HEK293 (cell line): ENCODE results near the gene IZUMO1.

Experiments used
- GLIS1 ChIP-seq: fragments of 450-650 bp; formaldehyde crosslinking; IDR thresholded peaks from 2 replicates; pipeline ENCODE4 v1.5.1; 2016; ENCODE audit warnings: missing biosample characterization, missing genetic modification characterization
- HOXD13 ChIP-seq: sonication (generic); formaldehyde crosslinking; IDR thresholded peaks from 2 replicates; pipeline ENCODE4 v1.8.0; 2022; ENCODE audit warnings: missing genetic modification reagents, borderline replicate concordance
- IKZF3 ChIP-seq: fragments of 450-650 bp; IDR thresholded peaks from 2 replicates; pipeline ENCODE4 v1.5.0; 2018; ENCODE audit warnings: missing biosample characterization, mild to moderate bottlenecking, missing genetic modification characterization, moderate library complexity
- OSR2 ChIP-seq: fragments of 450-650 bp; formaldehyde crosslinking; IDR thresholded peaks from 2 replicates; pipeline ENCODE4 v1.5.1; 2016; ENCODE audit warnings: missing biosample characterization, missing genetic modification characterization
- ZBTB17 ChIP-seq: fragments of 450-650 bp; formaldehyde crosslinking; IDR thresholded peaks from 2 replicates; pipeline ENCODE4 v1.5.1; 2016; ENCODE audit warnings: missing biosample characterization, missing genetic modification characterization
- ZNF138 ChIP-seq: fragments of 450-650 bp; formaldehyde crosslinking; IDR thresholded peaks from 2 replicates; pipeline ENCODE4 v1.5.1; 2016; ENCODE audit warnings: missing biosample characterization, missing genetic modification characterization, borderline replicate concordance
- ZNF140 ChIP-seq: fragments of 450-650 bp; formaldehyde crosslinking; IDR thresholded peaks from 2 replicates; pipeline ENCODE4 v1.5.1; 2016; ENCODE audit warnings: missing biosample characterization, missing genetic modification characterization
- ZNF148 ChIP-seq: fragments of 450-650 bp; formaldehyde crosslinking; IDR thresholded peaks from 2 replicates; pipeline ENCODE4 v1.5.0; 2017; ENCODE audit warnings: missing biosample characterization, missing genetic modification characterization, borderline replicate concordance
- ZNF169 ChIP-seq: fragments of 450-650 bp; formaldehyde crosslinking; IDR thresholded peaks from 2 replicates; pipeline ENCODE4 v1.5.1; 2016; ENCODE audit warnings: missing biosample characterization, missing genetic modification characterization
- ZNF248 ChIP-seq: fragments of 450-650 bp; formaldehyde crosslinking; IDR thresholded peaks from 2 replicates; pipeline ENCODE4 v1.5.1; 2017; ENCODE audit warnings: missing biosample characterization, missing genetic modification characterization
- ZNF274 ChIP-seq, 2 experiments: fragments of 200-500 bp in 1 of 2; fragments of 450-650 bp in 1 of 2; sonication (Bioruptor generic) in 1 of 2; formaldehyde crosslinking in 1 of 2; IDR thresholded peaks; 2 replicates each; pipeline versions ENCODE4 v1.5.1 to v1.6.1; 2014 to 2016; ENCODE audit warnings: borderline replicate concordance in 1 of 2, inconsistent platforms in 1 of 2, low read length in 1 of 2, missing biosample characterization in 1 of 2, missing genetic modification characterization in 1 of 2
- ZNF324 ChIP-seq: fragments of 450-650 bp; formaldehyde crosslinking; IDR thresholded peaks from 2 replicates; pipeline ENCODE4 v1.5.1; 2016; ENCODE audit warnings: missing biosample characterization, missing genetic modification characterization
- ZNF366 ChIP-seq: fragments of 450-650 bp; formaldehyde crosslinking; conservative IDR thresholded peaks from 2 replicates; pipeline ENCODE4 v1.5.1; 2016; ENCODE audit warnings: missing biosample characterization, missing genetic modification characterization
- ZNF394 ChIP-seq: fragments of 450-650 bp; formaldehyde crosslinking; IDR thresholded peaks from 2 replicates; pipeline ENCODE4 v1.5.1; 2016; ENCODE audit warnings: missing biosample characterization, missing genetic modification characterization, mild to moderate bottlenecking, moderate library complexity, borderline replicate concordance
- ZNF426 ChIP-seq: fragments of 450-650 bp; formaldehyde crosslinking; IDR thresholded peaks from 2 replicates; pipeline ENCODE4 v1.5.1; 2017; ENCODE audit warnings: missing biosample characterization, missing genetic modification characterization, mild to moderate bottlenecking, inconsistent platforms, moderate library complexity
- ZNF48 ChIP-seq: fragments of 450-650 bp; formaldehyde crosslinking; IDR thresholded peaks from 2 replicates; pipeline ENCODE4 v1.5.1; 2016; ENCODE audit warnings: missing biosample characterization, missing genetic modification characterization
- ZNF488 ChIP-seq: fragments of 450-650 bp; formaldehyde crosslinking; IDR thresholded peaks from 2 replicates; pipeline ENCODE4 v1.5.1; 2016; ENCODE audit warnings: missing biosample characterization, missing genetic modification characterization
- ZNF544 ChIP-seq: fragments of 450-650 bp; formaldehyde crosslinking; IDR thresholded peaks from 2 replicates; pipeline ENCODE4 v1.5.0; 2017; ENCODE audit warnings: missing biosample characterization, missing genetic modification characterization
- ZNF558 ChIP-seq: fragments of 450-650 bp; formaldehyde crosslinking; IDR thresholded peaks from 2 replicates; pipeline ENCODE4 v1.5.1; 2016; ENCODE audit warnings: missing biosample characterization, missing genetic modification characterization
- ZNF626 ChIP-seq: fragments of 450-650 bp; sonication (Bioruptor Pico); formaldehyde crosslinking; IDR thresholded peaks from 2 replicates; pipeline ENCODE4 v1.5.1; 2018; ENCODE audit warnings: missing biosample characterization, missing genetic modification characterization, inconsistent platforms
- ZNF768 ChIP-seq: fragments of 450-650 bp; formaldehyde crosslinking; IDR thresholded peaks from 2 replicates; pipeline ENCODE4 v1.5.1; 2018; ENCODE audit warnings: missing biosample characterization, mild to moderate bottlenecking, missing genetic modification characterization
- ZSCAN18 ChIP-seq: fragments of 450-650 bp; formaldehyde crosslinking; IDR thresholded peaks from 2 replicates; pipeline ENCODE4 v1.5.1; 2016; ENCODE audit warnings: missing biosample characterization, missing genetic modification characterization
- ZSCAN30 ChIP-seq: fragments of 450-650 bp; IDR thresholded peaks from 2 replicates; pipeline ENCODE4 v1.5.1; 2018; ENCODE audit warnings: missing biosample characterization, mild to moderate bottlenecking, missing genetic modification characterization, moderate library complexity
- TF ChIP-seq, protein P1 (sequence below): fragments of 450-650 bp; formaldehyde crosslinking; conservative IDR thresholded peaks from 2 replicates; pipeline ENCODE4 v1.5.1; 2016; ENCODE audit warnings: low read depth, missing biosample characterization, missing genetic modification characterization
- TF ChIP-seq, protein P2 (sequence below): fragments of 450-650 bp; formaldehyde crosslinking; IDR thresholded peaks from 2 replicates; pipeline ENCODE4 v1.5.1; 2017; ENCODE audit warnings: missing biosample characterization, missing genetic modification characterization
- TF ChIP-seq, protein P3 (sequence below): fragments of 450-650 bp; formaldehyde crosslinking; IDR thresholded peaks from 2 replicates; pipeline ENCODE4 v1.5.1; 2016; ENCODE audit warnings: missing biosample characterization, missing genetic modification characterization

Gene IZUMO1

DNA sequence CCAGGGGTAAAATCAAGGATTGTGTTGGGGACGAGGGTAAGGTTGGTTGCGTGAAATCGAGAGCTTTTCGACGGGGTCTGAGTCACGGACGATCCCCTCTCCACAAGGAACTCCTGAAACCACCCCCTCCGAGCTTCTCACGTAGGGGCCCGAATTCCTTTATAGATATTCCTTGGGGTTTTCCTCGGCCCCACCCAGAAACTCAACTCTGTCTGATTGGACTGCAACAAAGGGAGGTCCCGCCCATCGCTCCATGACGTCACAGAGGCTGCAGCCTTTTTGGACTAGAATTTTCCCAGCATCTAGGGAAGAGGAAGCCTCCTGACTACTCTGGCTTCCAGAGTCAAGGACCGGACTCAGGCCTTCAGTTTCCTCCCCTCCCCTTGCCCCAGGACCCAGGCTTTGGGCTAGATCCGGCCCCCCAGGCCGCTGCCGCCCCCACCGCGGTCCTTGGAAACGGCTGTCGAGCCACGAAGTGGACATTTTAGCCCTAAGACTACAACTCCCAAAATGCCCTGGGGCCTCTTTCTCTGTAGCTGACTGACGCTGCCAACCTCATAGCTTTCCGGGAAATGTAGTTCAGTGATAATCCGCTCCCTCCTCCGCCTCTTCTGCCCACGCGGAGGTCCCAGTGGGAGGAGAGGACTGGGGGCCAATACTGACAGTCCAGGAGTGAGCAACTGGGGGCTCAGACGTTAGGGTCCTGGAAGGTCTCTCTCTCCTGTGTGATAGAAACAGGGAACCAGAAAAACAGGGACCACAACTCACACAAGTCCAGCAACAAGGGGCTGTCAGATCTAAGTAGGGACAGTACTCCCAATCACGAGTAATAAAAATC lies at the start of gene IZUMO1 (continued):
- TF ChIP-seq ZNF148 (tag by site-specific recombination) (no peak), GLIS1 (tag by site-specific recombination) (peak; percentile 63), ZSCAN30 (tag by site-specific recombination) (peak; percentile 56; the same call in 1 of the 2 replicates), OSR2 (tag by site-specific recombination) (no peak), ZBTB17 (tag by site-specific recombination) (peak; percentile 79), ZNF138 (tag by site-specific recombination) (no peak), ZSCAN18 (no peak), ZNF274 (IDR thresholded peaks at IDR 0.05; ENCODE audit: low read length) (no peak), ZNF274 (tag by site-specific recombination; IDR thresholded peaks at IDR 0.05; ENCODE audit: borderline replicate concordance) (no peak), ZNF366 (tag by site-specific recombination) (no peak), ZNF558 (tag by site-specific recombination) (no peak), ZNF488 (tag by site-specific recombination) (no peak), ZNF169 (tag by site-specific recombination) (no peak), ZNF426 (tag by site-specific recombination) (no peak), IKZF3 (tag by site-specific recombination) (peak; percentile 43; the same call in 1 of the 2 replicates), ZNF48 (no peak), ZNF544 (no peak), ZNF140 (tag by site-specific recombination) (no peak), ZNF248 (tag by site-specific recombination) (no peak), ZNF394 (no peak), ZNF626 (tag by site-specific recombination) (no peak), ZNF768 (tag by site-specific recombination) (no peak), ZNF324 (tag by site-specific recombination) (no peak), HOXD13 (no peak)
- TF ChIP-seq, protein P1, sequence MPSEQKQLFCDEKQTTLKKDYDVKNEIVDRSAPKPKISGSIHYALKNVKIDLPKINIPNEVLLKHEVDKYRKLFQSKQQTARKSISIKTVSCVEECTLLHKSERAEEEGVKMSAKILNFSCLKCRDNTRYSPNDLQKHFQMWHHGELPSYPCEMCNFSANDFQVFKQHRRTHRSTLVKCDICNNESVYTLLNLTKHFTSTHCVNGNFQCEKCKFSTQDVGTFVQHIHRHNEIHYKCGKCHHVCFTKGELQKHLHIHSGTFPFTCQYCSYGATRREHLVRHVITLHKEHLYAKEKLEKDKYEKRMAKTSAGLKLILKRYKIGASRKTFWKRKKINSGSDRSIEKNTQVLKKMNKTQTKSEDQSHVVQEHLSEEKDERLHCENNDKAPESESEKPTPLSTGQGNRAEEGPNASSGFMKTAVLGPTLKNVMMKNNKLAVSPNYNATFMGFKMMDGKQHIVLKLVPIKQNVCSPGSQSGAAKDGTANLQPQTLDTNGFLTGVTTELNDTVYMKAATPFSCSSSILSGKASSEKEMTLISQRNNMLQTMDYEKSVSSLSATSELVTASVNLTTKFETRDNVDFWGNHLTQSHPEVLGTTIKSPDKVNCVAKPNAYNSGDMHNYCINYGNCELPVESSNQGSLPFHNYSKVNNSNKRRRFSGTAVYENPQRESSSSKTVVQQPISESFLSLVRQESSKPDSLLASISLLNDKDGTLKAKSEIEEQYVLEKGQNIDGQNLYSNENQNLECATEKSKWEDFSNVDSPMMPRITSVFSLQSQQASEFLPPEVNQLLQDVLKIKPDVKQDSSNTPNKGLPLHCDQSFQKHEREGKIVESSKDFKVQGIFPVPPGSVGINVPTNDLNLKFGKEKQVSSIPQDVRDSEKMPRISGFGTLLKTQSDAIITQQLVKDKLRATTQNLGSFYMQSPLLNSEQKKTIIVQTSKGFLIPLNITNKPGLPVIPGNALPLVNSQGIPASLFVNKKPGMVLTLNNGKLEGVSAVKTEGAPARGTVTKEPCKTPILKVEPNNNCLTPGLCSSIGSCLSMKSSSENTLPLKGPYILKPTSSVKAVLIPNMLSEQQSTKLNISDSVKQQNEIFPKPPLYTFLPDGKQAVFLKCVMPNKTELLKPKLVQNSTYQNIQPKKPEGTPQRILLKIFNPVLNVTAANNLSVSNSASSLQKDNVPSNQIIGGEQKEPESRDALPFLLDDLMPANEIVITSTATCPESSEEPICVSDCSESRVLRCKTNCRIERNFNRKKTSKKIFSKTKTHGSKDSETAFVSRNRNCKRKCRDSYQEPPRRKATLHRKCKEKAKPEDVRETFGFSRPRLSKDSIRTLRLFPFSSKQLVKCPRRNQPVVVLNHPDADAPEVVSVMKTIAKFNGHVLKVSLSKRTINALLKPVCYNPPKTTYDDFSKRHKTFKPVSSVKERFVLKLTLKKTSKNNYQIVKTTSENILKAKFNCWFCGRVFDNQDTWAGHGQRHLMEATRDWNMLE (tag by site-specific recombination), result no peak
- TF ChIP-seq, protein P2, sequence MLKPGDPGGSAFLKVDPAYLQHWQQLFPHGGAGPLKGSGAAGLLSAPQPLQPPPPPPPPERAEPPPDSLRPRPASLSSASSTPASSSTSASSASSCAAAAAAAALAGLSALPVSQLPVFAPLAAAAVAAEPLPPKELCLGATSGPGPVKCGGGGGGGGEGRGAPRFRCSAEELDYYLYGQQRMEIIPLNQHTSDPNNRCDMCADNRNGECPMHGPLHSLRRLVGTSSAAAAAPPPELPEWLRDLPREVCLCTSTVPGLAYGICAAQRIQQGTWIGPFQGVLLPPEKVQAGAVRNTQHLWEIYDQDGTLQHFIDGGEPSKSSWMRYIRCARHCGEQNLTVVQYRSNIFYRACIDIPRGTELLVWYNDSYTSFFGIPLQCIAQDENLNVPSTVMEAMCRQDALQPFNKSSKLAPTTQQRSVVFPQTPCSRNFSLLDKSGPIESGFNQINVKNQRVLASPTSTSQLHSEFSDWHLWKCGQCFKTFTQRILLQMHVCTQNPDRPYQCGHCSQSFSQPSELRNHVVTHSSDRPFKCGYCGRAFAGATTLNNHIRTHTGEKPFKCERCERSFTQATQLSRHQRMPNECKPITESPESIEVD (tag by site-specific recombination), result no peak
- TF ChIP-seq, protein P3, sequence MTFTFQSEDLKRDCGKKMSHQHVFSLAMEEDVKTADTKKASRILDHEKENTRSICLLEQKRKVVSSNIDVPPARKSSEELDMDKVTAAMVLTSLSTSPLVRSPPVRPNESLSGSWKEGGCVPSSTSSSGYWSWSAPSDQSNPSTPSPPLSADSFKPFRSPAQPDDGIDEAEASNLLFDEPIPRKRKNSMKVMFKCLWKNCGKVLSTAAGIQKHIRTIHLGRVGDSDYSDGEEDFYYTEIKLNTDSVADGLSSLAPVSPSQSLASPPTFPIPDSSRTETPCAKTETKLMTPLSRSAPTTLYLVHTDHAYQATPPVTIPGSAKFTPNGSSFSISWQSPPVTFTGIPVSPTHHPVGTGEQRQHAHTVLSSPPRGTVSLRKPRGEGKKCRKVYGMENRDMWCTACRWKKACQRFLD (tag by site-specific recombination), result no peak
